Fibroblast of the aortic adventitia (primary cell): ENCODE data around the gene IPMK. TPM values are rescaled to one million over a fixed set of nuclear protein-coding genes. Genes with fewer than 3 reads are reported as not detected.
A peak's percentile ranks its signal among the peaks of the same experiment; 100 is the strongest.
"Not testable (repeated sequence)": the region's sequence is repeated elsewhere in the genome, so short reads cannot be mapped to it uniquely, and the experiment has no call there.

Source experiments
- DNase-seq: peaks from one replicate; pipeline ENCODE4 v3.0.0-alpha.2; 2010; ENCODE audit warnings: low read depth
- H3K4me3 ChIP-seq: 2 replicates; pipeline ENCODE4 v1.5.1; 2011; ENCODE audit warnings: low read depth, mild to moderate bottlenecking, control low read depth, low read length, moderate library complexity
- CTCF ChIP-seq: IDR thresholded peaks from 2 replicates; pipeline ENCODE4 v1.5.1; 2011; ENCODE audit warnings: mild to moderate bottlenecking, low read length, control low read depth, inconsistent platforms; ENCODE audit not compliant: insufficient read depth
- total RNA-seq: library from RNA; depleted of rRNA; stranded (reverse); fragments of >200 nt; gene quantifications from 2 replicates; pipeline ENCODE4 v1.2.3, GENCODE V29; 2012; ENCODE audit warnings: low replicate concordance

The IPMK gene
- total RNA-seq, 1 donor = 7.3 TPM

GRCh38 chr10:58262766-58263165, 4.9 kb downstream of the IPMK start:
- H3K4me3 ChIP-seq = no peak overlapping the region
- TF ChIP-seq CTCF = no peak
- DNase-seq = no peak

GRCh38 chr10:58260334-58260733, 7.4 kb downstream of the IPMK start:
- no peak for DNase-seq
- TF ChIP-seq CTCF = no peak
- H3K4me3 ChIP-seq = no peak overlapping the region

DNA sequence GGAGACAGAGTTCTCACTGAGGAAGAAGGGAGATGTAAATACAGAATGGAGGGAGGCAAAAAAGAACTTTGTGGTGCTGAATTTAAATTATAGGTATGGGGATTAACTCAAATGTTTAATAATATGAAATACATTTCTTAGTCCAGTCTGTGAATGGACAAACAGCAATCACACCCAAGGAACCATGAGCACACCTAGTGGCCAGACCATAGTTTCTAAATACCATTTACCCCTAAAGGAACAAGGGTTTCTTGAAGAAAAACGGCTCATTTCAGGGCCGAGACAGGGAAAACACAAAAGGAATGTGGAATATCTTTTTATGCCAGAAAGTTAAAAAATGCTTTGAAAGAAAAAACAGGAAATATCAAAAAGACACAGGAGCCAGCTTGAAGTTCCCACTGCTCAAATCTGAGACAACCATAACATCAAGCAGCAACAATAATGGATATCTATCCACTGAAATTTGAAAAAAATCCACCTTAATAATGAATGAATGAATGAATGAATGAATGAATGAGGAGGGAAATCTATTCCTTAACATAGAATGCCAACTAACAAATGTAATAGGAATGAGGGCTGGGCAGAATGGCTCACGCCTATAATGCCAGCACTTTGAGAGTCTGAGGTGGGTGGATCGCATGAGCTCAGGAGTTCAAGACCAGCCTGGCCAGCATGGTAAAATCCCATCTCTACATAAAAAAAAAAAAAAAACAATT, 8.6 kb downstream of the IPMK start:
- H3K4me3 ChIP-seq = no peak overlapping the region
- DNase-seq = no peak
- TF ChIP-seq CTCF = peak; percentile 12

DNA sequence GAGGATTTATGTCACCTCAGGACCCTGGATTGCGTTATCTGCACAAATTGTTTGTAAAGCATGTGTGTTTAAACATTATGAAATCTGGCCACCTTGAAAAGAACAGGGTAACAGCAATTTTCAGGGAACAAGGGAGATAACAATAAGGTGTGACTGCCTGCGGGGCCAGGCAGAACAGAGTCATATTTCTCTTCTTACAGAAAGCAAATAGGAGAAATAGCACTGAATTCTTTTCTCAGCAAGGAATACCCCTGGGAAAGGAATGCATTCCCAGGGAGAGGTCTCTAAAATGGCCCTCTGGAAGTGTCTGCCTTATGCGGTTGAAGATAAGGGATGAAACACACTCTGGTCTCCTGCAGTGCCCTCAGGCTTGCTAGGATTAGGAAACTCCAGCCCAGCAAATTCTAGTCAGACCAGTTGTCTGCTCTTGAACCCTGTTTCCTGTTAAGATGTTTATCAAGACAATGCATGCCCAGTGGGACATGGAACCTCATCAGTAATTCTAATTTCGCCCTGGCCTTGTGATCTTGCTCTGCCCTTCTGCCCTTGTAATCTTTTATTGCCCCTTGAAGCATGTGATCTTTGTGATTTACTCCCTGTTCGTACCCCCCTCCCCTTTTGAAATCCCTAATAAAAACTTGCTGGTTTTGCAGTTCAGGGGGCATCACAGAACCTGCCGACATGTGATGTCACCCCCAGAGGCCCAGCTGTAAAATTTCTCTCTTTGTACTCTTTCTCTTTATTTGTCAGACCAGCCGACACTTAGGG, 11.5 kb downstream of the IPMK start:
- DNase-seq, H3K4me3 ChIP-seq: not testable (repeated sequence)

DNA sequence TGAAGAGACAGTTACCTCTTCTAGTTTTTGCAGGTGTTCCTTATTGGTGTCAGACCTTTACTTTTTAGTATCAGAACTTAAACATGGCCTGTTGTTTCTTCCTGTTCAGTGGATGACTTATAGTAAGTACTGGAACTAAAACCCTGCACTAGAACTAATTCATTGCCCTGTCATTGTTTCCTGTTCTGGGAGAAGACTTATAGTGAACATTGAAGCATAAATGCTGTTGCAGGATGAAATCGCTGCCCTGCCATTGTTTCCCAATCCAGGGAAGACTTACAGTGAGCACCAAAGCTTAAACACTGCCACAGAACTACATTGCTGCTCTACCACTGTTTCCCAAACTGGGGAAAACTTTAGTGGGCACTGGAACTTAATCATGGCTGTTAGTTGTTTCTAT, 13.1 kb downstream of the IPMK start:
- no peak for DNase-seq
- no peak for TF ChIP-seq CTCF
- H3K4me3 ChIP-seq = no peak overlapping the region

- H3K4me3 ChIP-seq = no peak overlapping the region
- TF ChIP-seq CTCF = no peak
- no peak for DNase-seq
Observed at GRCh38 chr10:58253184-58253583, 14.5 kb downstream of the IPMK start.

- not testable (repeated sequence) for DNase-seq, H3K4me3 ChIP-seq
Observed at GRCh38 chr10:58244666-58245065, 23.0 kb downstream of the IPMK start.

DNA sequence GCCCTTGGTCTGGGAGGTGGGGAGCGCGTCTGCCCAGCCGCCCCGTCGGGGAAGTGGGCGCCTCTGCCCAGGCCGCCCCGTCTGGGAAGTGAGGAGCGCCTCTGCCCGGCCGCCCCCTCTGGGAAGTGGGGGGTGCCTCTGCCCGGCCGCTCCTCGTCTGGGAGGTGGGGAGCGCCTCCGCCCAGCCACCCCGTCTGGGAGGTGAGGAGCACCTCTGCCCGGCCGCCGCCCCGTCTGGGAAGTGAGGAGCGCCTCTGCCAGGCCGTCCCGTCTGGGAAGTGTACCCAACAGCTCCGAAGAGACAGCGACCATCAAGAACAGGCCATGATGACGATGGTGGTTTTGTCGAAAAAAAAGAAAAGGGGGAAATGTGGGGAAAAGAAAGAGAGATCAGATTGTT, 23.5 kb downstream of the IPMK start:
- H3K4me3 ChIP-seq, DNase-seq: not testable (repeated sequence)

DNA sequence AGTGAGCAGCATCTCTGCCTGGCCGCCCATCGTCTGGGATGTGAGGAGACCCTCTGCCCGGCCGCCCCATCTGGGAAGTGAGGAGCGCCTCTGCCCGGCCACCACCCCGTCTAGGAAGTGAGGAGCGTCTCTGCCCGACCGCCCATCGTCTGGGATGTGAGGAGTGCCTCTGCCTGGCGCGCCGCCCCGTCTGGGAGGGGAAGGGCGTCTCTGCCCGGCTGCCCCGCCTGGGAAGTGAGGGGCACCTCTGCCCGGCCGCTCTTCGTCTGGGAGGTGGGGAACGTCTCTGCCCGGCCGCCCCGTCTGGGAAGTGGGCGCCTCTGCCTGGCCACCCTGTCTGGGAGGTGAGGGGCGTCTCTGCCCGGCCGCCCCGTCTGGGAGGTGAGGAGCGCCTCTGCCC, 23.9 kb downstream of the IPMK start:
- not testable (repeated sequence) for H3K4me3 ChIP-seq, DNase-seq
